ENCODE data around the gene LRRC10B. TPM values are rescaled to one million over a fixed set of nuclear protein-coding genes. Genes with fewer than 3 reads are reported as not detected.

The LRRC10B gene
- total and polyA plus RNA-seq, 2 donors from 2014 or later, result 1.0 to 2.9 TPM

- H3K36me3 ChIP-seq (ENCODE audit: control insufficient read depth in 2 of 3, insufficient read depth in 3 of 3, low read length in 3 of 3), result no peaks in the 10 kb centered on the region
- H3K27me3 ChIP-seq (ENCODE audit: control insufficient read depth, insufficient read depth, low read length), result no peaks in the 10 kb centered on the region
- no peak for TF ChIP-seq CTCF (IDR thresholded peaks at IDR 0.05; ENCODE audit: borderline replicate concordance, extremely low read depth, insufficient read depth)
- H3K4me1 ChIP-seq (ENCODE audit: control insufficient read depth in 2 of 3, insufficient read depth in 2 of 3, low read depth in 1 of 3, low read length in 3 of 3), result peaks cover 0 to 24% (median 12%) of the 10 kb centered on the region in 3 donors
- no peak overlapping the region for H3K9ac ChIP-seq (ENCODE audit: low read length in 3 of 3)
- H3K27ac ChIP-seq (ENCODE audit: low read depth in 2 of 2, low read length in 2 of 2), result no peak overlapping the region
- no peaks in the 10 kb centered on the region for H3K9me3 ChIP-seq (ENCODE audit: control insufficient read depth in 2 of 3, insufficient read depth in 1 of 3, low read length in 3 of 3)
- intact Hi-C loops (cut with DNase I), result no loop called here
- FAIRE-seq (no peak), DNase-seq (no peak)
- H3K4me3 ChIP-seq (ENCODE audit: low read length in 3 of 3), result no peak overlapping the region
These were observed 18.6 kb downstream of the LRRC10B start for GRCh38 chr11:61526956-61527731.

GRCh38 chr11:61528114-61528513 is 19.6 kb downstream of the LRRC10B start:
- H3K9ac ChIP-seq (ENCODE audit: low read length in 3 of 3), result no peak overlapping the region
- no peak for FAIRE-seq
- TF ChIP-seq CTCF (IDR thresholded peaks at IDR 0.05; ENCODE audit: borderline replicate concordance, extremely low read depth, insufficient read depth), result no peak
- no peaks in the 10 kb centered on the region for H3K27me3 ChIP-seq (ENCODE audit: control insufficient read depth, insufficient read depth, low read length)
- intact Hi-C loops (cut with DNase I), result no loop called here
- H3K4me1 ChIP-seq (ENCODE audit: control insufficient read depth in 2 of 3, insufficient read depth in 2 of 3, low read depth in 1 of 3, low read length in 3 of 3), result peaks cover 0 to 29% (median 15%) of the 10 kb centered on the region in 3 donors
- H3K9me3 ChIP-seq (ENCODE audit: control insufficient read depth in 2 of 3, insufficient read depth in 1 of 3, low read length in 3 of 3), result no peaks in the 10 kb centered on the region
- no peak for DNase-seq
- no peak overlapping the region for H3K4me3 ChIP-seq (ENCODE audit: low read length in 3 of 3)
- no peak overlapping the region for H3K27ac ChIP-seq (ENCODE audit: low read depth in 2 of 2, low read length in 2 of 2)
- H3K36me3 ChIP-seq (ENCODE audit: control insufficient read depth in 2 of 3, insufficient read depth in 3 of 3, low read length in 3 of 3), result no peaks in the 10 kb centered on the region

- Histone ChIP-seq H3K36me3 (ENCODE audit: control insufficient read depth in 2 of 3, insufficient read depth in 3 of 3, low read length in 3 of 3) (no peaks in the 10 kb centered on the region), H3K9me3 (ENCODE audit: control insufficient read depth in 2 of 3, insufficient read depth in 1 of 3, low read length in 3 of 3) (no peaks in the 10 kb centered on the region), H3K4me1 (ENCODE audit: control insufficient read depth in 2 of 3, insufficient read depth in 2 of 3, low read depth in 1 of 3, low read length in 3 of 3) (peaks cover 0 to 29% (median 15%) of the 10 kb centered on the region in 3 donors), H3K9ac (ENCODE audit: low read length in 3 of 3) (peak overlapping the region in 2 of 3 donors; percentile 25 to 34), H3K27ac (ENCODE audit: low read depth in 2 of 2, low read length in 2 of 2) (peak overlapping the region; percentile 56 to 67), H3K4me3 (ENCODE audit: low read length in 3 of 3) (no peak overlapping the region), H3K27me3 (ENCODE audit: control insufficient read depth, insufficient read depth, low read length) (no peaks in the 10 kb centered on the region)
- no peak for FAIRE-seq
- no peak for TF ChIP-seq CTCF (IDR thresholded peaks at IDR 0.05; ENCODE audit: borderline replicate concordance, extremely low read depth, insufficient read depth)
- intact Hi-C loops (cut with DNase I), result no loop called here
- DNase-seq, result peak in 3 of 5 donors; percentile 51 to 88 (median 51)
These were observed 21.1 kb downstream of the LRRC10B start for GRCh38 chr11:61529537-61530225.

Data from kidney (tissue), 14 donors.